GM12873 (cell line): Measurements from ENCODE around the gene OGT.

ENCODE experiments used
- TF ChIP-seq, protein P1 (sequence below): IDR thresholded peaks from 2 replicates; pipeline ENCODE4 v1.5.1; 2012; ENCODE audit warnings: low read depth, mild to moderate bottlenecking, moderate library complexity, low read length, control low read depth; ENCODE audit not compliant: insufficient read depth; ENCODE audit errors: missing control alignments

Gene OGT

DNA sequence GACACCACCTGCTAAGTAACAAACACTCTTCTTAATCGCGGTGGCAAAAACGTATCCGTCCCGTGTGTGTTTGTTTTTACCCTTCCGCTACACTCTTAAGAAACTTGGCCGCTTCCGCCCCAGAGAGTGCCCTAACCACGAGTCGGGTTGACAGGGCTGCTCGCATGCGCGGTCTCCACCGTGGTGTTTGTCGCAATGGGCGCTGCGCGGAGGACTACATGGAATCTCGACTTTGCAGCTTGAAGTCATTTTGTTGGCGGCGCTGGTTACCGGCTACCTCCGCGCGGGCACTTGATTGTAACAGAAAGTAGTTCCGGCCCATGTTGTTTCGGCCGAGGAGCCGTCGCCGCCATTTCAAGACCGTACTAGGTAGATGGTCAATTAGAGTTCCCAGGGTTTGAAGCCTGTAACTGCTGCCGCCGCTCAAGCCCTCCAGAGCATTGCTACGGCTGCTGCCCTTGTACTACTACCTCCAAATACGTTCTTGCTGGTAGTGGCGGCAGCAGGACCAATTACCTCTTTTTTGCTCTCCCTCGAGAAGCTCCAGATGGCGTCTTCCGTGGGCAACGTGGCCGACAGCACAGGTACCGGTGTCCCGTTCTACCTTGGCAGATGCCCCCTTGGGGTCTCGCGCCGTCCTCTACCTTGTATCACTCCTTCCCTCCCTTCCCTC, at the start of gene OGT:
OGT (plus strand) TSS at position 352 of the 673 bp plus-strand sequence; CDS start at position 548, 196 bp downstream.
- TF ChIP-seq, protein P1, sequence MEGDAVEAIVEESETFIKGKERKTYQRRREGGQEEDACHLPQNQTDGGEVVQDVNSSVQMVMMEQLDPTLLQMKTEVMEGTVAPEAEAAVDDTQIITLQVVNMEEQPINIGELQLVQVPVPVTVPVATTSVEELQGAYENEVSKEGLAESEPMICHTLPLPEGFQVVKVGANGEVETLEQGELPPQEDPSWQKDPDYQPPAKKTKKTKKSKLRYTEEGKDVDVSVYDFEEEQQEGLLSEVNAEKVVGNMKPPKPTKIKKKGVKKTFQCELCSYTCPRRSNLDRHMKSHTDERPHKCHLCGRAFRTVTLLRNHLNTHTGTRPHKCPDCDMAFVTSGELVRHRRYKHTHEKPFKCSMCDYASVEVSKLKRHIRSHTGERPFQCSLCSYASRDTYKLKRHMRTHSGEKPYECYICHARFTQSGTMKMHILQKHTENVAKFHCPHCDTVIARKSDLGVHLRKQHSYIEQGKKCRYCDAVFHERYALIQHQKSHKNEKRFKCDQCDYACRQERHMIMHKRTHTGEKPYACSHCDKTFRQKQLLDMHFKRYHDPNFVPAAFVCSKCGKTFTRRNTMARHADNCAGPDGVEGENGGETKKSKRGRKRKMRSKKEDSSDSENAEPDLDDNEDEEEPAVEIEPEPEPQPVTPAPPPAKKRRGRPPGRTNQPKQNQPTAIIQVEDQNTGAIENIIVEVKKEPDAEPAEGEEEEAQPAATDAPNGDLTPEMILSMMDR, result no peak

DNA sequence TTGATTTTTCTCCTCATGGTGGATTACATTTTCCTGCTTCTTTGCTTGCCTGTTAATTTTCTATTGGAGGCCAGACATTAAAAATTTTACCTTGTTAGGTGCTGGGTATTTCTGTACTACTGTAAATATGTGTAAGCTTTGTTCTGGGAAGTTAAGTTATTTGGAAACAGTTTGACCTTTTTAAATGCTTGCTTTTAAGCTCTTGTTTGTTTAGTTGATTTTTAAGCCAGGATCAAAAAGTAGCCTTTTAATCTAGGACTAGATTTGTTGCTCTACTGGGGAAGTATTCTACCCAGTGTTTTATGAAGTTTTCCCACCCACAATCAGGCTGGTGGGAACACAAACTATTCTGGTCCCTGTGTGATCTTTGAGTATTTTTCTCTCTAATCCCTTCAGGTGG, 45.1 kb upstream of the OGT start:
- TF ChIP-seq, protein P1, result no peak

DNA sequence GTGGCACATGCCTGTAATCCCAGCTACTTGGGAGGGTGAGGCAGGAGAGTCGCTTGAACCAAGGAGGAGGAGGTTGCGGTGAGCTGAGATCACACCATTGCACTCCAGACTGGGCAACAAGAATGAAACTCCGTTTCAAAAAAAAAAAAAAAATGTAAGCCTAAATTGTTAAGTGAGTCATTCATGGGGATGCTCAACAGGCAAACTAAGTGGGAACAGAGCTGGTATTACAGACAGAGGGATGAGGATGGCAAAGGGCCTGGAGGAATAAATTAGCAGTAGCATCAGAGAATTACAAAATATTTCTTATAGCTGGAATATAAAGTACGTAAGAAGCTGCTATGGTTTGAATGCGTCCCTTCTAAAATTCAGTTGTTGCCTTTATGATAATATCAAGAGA, 43.4 kb upstream of the OGT start:
- TF ChIP-seq, protein P1, result no peak

DNA sequence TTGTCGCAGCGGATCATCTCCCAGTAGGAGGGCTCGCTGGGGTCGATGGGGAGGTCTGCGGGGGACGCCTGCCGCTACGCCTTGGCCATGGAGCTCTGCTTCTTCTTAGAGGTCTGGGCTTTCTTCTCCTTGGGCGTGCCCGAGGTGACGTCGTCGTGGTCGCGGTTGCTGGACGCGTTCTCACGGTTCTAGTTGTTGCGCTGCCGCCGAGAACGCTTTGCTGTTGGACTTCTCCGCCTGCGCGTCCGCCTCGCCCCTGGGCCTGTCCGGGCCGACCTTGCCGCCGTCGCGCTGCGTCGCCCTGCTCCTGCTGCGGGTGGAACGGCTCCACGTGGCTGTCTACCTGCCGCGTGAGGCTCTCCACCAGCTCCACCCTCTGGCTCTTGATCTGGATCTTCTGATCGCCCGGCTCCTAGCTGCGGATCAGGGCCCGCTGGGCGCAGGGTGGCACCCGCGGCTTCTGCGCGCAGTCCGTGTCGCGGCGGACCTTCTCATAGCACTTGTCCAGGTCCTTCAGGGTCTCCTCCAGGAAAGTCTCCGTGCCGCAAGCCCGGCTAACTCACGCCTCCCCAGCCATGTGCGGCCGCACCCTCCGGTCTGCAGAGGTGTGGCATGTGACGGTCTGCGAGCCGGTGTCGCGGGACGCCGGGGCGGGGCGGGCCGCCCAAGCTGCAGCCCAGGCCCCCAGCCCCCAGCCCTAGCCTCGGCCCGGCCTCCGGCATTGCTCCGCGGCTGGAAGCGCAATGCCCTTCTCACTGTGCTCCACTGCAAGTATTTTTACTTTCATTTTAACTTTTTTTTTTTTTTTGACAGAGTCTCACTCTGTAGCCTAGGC, 40.5 kb upstream of the OGT start:
- TF ChIP-seq, protein P1, result no peak

DNA sequence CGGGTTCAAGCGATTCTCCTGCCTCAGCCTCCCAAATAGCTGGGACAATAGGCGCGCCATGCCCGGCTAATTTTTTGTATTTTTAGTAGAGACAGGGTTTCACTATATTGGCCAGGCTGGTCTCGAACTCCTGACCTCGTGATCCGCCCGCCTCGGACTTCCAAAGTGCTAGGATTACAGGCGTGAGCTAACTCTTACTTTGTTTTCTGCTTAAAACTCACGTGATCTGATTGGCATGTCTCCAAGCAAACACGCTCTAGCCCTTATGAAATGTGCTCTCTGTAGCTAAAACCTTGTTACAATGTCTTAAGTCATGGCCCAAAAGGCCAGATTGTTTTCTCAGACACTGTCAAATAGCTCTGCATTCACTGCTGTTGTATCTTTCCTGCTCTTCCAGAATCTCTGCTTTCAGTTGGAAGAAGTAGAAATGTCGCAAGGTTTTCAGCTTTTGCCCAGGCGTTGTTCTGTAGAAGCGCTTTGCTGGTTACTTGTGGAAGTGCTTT, 39.7 kb upstream of the OGT start:
- TF ChIP-seq, protein P1, result no peak

DNA sequence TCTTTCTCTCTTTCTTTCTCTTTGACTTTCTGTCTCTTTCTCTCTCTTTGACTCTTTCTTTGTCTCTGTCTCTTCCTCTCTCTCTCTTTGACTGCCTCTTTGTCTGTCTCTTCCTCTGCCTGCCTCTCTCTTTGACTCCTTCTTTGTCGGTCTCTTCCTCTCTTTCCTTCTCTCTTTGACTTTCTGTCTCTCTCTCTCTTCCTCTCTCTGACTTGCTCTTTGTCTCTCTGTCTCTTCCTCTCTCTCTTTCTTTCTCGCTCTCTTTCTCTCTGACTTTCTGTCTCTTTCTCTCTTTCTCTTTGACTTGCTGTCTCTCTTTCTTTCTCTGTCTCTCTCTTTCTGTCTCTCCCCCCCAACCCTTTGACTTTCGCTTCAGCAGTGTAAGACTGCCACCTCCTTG, 36.4 kb upstream of the OGT start:
- TF ChIP-seq, protein P1, result no peak

DNA sequence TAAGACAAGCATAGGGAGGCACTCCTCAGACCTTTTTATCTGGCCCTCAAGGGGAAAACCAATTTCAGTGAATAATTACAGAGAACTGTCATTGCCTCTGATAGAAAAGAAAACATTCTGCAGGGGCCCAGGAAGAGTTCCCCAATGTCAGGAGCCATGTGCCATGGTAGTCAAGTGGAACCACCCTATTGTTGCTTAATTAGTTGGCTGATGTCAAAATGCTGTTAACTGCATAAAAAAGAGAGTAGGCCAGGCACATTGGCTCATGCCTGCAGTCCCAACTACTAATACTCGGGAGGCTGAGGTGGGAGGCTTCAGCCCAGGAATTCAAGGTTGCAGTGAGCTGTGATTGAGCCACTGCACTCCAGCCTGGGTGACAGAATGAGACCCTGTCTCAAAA, 28.6 kb upstream of the OGT start:
- TF ChIP-seq, protein P1, result no peak
